Nephron (organoid): ENCODE results near the gene VPS37D.

Experiments
- H3K27ac Mint-ChIP-seq, 3 experiments: 2 replicates each; pipeline ENCODE4 v1.8.0; 2020; ENCODE audit warnings: mixed read lengths in 3 of 3, mild to moderate bottlenecking in 2 of 3, moderate library complexity in 1 of 3
- H3K27me3 Mint-ChIP-seq: 2 replicates; pipeline ENCODE4 v1.8.0; 2021; ENCODE audit warnings: low read depth, mild to moderate bottlenecking, moderate library complexity, mixed read lengths
- H3K36me3 Mint-ChIP-seq: 2 replicates; pipeline ENCODE4 v1.8.0; 2020; ENCODE audit warnings: low read depth, mixed read lengths
- H3K4me1 Mint-ChIP-seq: 2 replicates; pipeline ENCODE4 v1.8.0; 2020; ENCODE audit warnings: mixed read lengths
- H3K4me3 Mint-ChIP-seq, 3 experiments: 2 replicates each; pipeline ENCODE4 v1.8.0; 2020; ENCODE audit warnings: mild to moderate bottlenecking in 3 of 3, mixed read lengths in 3 of 3, moderate library complexity in 2 of 3
- H3K9me3 Mint-ChIP-seq: 2 replicates; pipeline ENCODE4 v1.8.0; 2020; ENCODE audit warnings: mixed read lengths
- TF ChIP-seq, protein P1 (sequence below), 3 experiments: fragments of 200-600 bp; sonication (generic); IDR thresholded peaks; one replicate each; pipeline ENCODE4 v1.5.0; 2021; ENCODE audit warnings: antibody characterized with exemption in 3 of 3; ENCODE audit not compliant: unreplicated experiment in 3 of 3

VPS37D gene

DNA sequence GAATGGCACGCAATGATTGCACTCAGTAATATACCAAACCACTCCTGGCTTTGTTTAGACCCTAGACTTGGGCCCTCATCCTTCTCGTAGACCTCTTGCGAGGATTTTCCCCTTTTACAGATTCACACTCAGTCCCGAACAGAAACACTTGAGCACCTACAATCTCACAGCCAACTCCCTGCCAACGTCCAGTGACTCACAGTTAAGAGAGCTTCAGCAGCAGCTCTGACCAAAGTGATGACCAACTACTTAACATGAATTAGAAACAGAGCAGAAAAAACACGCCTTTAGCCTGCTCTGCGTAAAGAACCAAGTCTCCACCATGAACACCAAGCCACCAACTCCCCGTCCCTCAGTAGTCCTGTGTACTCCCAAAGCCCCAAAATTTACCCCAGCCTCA lies 13.4 kb downstream of the VPS37D start:
- H3K4me1 Mint-ChIP-seq = peaks cover 30% of the 10 kb centered on the region
- H3K27me3 Mint-ChIP-seq = no peaks in the 10 kb centered on the region
- no peaks in the 10 kb centered on the region for H3K9me3 Mint-ChIP-seq
- H3K4me3 Mint-ChIP-seq = peak overlapping the region; percentile 93 to 99 (median 98)
- peak overlapping the region in 1 of 3 experiments; percentile 11 for H3K27ac Mint-ChIP-seq
- H3K36me3 Mint-ChIP-seq = peaks cover 23% of the 10 kb centered on the region
- TF ChIP-seq, protein P1, sequence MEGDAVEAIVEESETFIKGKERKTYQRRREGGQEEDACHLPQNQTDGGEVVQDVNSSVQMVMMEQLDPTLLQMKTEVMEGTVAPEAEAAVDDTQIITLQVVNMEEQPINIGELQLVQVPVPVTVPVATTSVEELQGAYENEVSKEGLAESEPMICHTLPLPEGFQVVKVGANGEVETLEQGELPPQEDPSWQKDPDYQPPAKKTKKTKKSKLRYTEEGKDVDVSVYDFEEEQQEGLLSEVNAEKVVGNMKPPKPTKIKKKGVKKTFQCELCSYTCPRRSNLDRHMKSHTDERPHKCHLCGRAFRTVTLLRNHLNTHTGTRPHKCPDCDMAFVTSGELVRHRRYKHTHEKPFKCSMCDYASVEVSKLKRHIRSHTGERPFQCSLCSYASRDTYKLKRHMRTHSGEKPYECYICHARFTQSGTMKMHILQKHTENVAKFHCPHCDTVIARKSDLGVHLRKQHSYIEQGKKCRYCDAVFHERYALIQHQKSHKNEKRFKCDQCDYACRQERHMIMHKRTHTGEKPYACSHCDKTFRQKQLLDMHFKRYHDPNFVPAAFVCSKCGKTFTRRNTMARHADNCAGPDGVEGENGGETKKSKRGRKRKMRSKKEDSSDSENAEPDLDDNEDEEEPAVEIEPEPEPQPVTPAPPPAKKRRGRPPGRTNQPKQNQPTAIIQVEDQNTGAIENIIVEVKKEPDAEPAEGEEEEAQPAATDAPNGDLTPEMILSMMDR (IDR thresholded peaks at IDR 0.05; ENCODE audit: unreplicated experiment in 3 of 3) = no peak

DNA sequence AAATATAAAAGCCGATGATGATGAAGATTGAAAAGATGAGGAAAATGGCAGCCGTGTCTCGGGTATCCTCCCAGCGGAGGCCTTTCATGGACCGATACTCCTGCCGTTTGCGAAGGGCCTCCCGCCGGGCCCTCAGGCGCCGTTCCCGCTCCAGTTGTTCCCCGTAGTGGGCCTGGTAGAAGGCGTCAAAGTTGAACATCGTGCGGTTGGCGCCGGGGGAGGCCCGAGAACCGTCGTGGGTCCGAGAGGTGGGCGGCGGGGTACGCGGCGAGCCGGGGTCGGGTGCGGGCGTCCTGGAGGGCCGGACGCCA lies 15.1 kb downstream of the VPS37D start:
- no peaks in the 10 kb centered on the region for H3K9me3 Mint-ChIP-seq
- peak overlapping the region; percentile 93 to 99 (median 98) for H3K4me3 Mint-ChIP-seq
- H3K4me1 Mint-ChIP-seq = peaks cover 30% of the 10 kb centered on the region
- peak overlapping the region in 2 of 3 experiments; percentile 69 to 81 for H3K27ac Mint-ChIP-seq
- TF ChIP-seq, protein P1 (IDR thresholded peaks at IDR 0.05; ENCODE audit: unreplicated experiment in 3 of 3) = no peak
- H3K36me3 Mint-ChIP-seq = peaks cover 30% of the 10 kb centered on the region
- no peaks in the 10 kb centered on the region for H3K27me3 Mint-ChIP-seq

DNA sequence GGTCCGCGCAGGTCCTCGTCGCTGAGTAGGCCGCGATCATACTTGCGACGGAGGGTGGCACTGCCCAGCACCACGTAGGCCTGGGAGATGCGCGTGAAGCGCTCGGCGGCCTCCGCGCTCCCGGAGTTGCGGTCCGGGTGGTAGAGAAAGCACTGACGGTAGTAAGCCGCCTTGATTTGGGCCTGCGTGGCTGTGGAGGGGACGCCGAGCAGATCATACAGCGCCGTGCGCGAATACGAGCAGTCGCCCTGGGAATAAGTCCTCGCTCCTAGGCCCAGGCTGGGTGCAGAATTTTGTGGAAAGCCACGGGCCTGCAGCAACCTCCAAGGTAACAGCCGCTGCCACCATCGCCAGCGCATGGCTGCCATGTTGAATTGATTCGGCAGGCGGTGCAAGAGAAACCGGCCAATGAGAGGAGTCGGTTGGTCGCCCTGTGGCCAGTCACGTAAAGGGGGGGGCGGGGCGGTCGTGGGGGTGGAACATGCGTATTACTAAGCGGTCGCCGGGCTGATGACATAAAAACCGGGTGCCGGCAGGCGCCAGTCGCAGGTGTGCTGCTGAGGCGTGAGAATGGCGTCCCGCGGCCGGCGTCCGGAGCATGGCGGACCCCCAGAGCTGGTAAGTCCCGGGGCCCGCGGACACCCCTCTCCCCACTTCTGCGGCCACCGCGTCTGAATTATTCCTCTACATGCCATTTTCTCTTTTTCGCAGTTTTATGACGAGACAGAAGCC lies 15.6 kb downstream of the VPS37D start, which contains the start of the genes BUD23 and DNAJC30:
BUD23 (plus strand) TSS at position 542 of the 732 bp plus-strand sequence; CDS start at position 571, 29 bp downstream.
DNAJC30 (minus strand) TSS at position 398 of the 732 bp plus-strand sequence; CDS start at position 368, 30 bp downstream.
- TF ChIP-seq, protein P1 (IDR thresholded peaks at IDR 0.05; ENCODE audit: unreplicated experiment in 3 of 3) = no peak
- Mint-ChIP-seq H3K4me1 (peaks cover 30% of the 10 kb centered on the region), H3K27ac (peak within 1 kb of the TSS; percentile 70 to 90 (median 81)), H3K9me3 (no peaks in the 10 kb centered on the region), H3K4me3 (peak within 1 kb of the TSS; percentile 93 to 99 (median 98)), H3K27me3 (no peaks in the 10 kb centered on the region), H3K36me3 (peaks cover 25% of the 10 kb centered on the region)

DNA sequence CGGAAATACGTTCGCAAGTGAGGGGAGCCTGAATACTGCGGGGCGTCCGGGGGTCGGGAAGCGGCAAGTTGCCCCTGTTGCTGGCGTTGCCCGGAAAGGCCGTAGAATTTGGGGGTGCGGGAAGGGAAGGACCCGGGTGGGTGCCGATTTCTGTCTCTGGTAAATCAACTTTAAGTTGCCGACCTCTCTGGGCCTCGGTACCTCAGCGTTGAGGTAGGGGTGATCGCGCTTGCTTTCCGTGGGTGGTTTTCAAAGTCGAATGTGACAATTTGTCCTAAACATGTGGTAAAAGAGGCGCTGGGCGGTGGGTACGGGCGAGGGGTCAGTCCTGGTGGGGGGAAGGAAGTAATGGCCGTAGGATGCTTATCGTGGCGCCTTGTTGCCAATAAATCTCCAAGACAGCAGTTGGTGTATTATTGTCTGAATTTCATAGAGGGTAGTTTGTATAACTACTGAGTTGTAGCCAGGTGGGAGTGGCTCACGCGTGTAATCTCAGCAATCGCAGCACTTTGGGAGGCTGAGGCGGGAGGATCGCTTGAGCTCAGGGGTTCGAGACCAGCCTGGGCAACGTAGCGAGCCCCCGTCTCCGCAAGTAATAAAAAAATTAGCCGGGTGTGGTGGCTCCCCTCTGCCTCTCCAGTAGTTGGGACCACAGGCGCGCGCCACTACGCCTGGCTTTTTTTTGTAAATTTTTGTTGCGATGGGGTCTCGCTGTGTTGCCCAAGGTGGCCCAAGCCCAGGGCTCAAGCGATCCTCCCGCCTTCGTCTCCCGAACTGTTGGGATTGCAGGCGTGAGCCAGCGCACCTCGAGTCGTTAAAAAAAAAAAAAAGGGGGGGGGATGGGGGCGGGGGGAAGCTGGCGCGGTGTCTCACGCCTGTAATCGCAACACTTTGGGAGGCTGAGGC lies 16.4 kb downstream of the VPS37D start:
- Mint-ChIP-seq H3K36me3 (peaks cover 25% of the 10 kb centered on the region), H3K27ac (peak overlapping the region; percentile 70 to 90 (median 81)), H3K9me3 (no peaks in the 10 kb centered on the region), H3K4me3 (peak overlapping the region; percentile 93 to 99 (median 98)), H3K4me1 (peaks cover 28% of the 10 kb centered on the region), H3K27me3 (no peaks in the 10 kb centered on the region)
- TF ChIP-seq, protein P1 (IDR thresholded peaks at IDR 0.05; ENCODE audit: unreplicated experiment in 3 of 3) = no peak

DNA sequence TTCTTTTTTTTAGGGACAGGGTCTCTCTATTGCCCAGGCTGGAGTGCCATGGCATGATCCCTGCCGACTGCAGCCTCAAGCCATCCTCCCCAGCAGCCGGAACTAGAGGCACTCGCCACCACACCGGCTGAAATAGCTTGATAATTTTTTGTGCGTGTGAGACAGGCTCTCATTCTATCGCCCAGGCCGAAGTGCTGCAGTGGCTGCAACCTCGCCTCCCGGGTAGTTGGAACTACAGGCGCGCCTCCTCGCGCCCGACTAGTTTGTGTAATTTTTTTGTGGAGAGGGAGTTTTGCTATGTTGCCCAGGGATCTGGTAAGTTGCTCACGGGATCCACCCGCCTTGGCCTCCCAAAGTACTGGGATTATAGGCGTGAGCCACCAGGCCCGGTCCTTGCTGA lies 17.7 kb downstream of the VPS37D start:
- TF ChIP-seq, protein P1 (IDR thresholded peaks at IDR 0.05; ENCODE audit: unreplicated experiment in 3 of 3) = no peak
- Mint-ChIP-seq H3K4me3 (peak overlapping the region; percentile 73 to 93 (median 77)), H3K36me3 (peaks cover 33% of the 10 kb centered on the region), H3K27me3 (no peaks in the 10 kb centered on the region), H3K27ac (no peak overlapping the region), H3K9me3 (no peaks in the 10 kb centered on the region), H3K4me1 (peaks cover 26% of the 10 kb centered on the region)
